ENCODE measurements around the gene ZNF135. TPM values are rescaled to one million over a fixed set of nuclear protein-coding genes. Genes with fewer than 3 reads are reported as not detected.

The ZNF135 gene
- 10 to 100 TPM in 2 of 4 donors, 1 to 10 TPM in 2; 4.6 to 12.4 (median 7.7) TPM for total RNA-seq

DNA sequence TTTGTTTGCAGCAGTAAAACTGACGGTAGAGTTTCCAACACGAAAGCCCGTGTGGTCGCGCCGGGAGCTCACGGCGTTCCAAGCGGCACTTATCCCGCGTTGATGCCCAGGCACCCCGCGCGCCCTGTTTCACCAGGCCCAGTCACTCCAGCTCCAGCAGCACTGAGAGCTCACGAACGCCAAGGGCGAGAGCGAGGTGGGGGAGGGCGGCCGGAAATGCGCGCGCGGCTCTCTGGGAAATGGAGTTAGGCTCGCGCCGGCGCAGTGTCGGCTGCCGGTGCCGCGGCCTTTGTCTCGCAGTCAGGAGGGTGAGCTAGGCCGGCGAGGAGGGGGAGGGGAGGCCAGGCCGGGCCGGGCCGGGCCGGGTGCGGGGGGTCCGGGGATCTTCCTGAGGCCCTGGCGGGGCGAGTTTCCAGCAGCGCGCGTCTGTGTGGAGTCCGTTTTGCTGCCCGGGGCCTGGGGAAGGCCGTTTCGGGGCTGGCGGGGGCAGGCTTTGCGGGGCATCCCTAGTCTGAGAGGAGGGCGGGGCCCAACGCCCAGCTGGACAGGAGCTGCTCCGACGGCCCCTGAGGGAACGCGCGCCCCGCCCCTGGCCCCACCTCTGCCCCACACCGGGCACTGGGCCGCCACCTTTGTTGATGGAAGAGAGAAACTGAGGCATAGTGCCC, at the start of gene ZNF135:
ZNF135 (plus strand) TSS at position 280 of the 668 bp plus-strand sequence. CDS start 721 bp downstream, outside the sequence.
- Histone ChIP-seq H3K9me3 (peaks cover 4% of the 10 kb centered on the region), H3K4me1 (peaks cover 12% of the 10 kb centered on the region), H3K27me3 (peaks cover 3% of the 10 kb centered on the region), H3K4me3 (peak within 1 kb of the TSS; percentile 69), H3K27ac (peak within 1 kb of the TSS; percentile 89), H3K36me3 (peaks cover 14% of the 10 kb centered on the region)
- peak; percentile 87 to 89 for DNase-seq (ENCODE audit: low spot score in 2 of 2)
- peak in 2 of 3 donors; percentile 35 to 59 for TF ChIP-seq POLR2AphosphoS5 (IDR thresholded peaks at IDR 0.05)
- TF ChIP-seq, protein P1, sequence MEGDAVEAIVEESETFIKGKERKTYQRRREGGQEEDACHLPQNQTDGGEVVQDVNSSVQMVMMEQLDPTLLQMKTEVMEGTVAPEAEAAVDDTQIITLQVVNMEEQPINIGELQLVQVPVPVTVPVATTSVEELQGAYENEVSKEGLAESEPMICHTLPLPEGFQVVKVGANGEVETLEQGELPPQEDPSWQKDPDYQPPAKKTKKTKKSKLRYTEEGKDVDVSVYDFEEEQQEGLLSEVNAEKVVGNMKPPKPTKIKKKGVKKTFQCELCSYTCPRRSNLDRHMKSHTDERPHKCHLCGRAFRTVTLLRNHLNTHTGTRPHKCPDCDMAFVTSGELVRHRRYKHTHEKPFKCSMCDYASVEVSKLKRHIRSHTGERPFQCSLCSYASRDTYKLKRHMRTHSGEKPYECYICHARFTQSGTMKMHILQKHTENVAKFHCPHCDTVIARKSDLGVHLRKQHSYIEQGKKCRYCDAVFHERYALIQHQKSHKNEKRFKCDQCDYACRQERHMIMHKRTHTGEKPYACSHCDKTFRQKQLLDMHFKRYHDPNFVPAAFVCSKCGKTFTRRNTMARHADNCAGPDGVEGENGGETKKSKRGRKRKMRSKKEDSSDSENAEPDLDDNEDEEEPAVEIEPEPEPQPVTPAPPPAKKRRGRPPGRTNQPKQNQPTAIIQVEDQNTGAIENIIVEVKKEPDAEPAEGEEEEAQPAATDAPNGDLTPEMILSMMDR (IDR thresholded peaks at IDR 0.05) = no peak
- WGBS = 2% methylated on average over 6 of the region's 62 CpGs

DNA sequence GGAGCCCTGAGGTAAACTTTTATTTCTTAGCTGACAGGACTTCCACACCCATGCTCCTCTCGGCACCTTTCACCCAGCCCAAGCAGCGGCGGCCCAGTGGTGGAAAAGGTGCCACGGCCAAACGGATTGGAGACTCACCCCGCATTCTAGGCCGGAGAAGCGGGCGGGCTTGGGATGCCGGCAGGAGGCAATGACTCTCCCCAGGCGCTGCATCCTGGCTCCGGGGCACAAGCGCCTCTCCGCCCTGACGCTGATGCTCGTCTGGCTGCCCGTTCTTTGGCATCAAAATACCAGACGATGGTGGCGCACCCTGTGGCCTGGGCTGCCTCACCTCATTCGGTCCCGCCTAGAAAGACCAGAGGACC, 49.8 kb upstream of the ZNF135 start:
- peaks cover 30% of the 10 kb centered on the region for H3K36me3 ChIP-seq
- no peak for DNase-seq (ENCODE audit: low spot score in 2 of 2)
- H3K27ac ChIP-seq = peak overlapping the region; percentile 83
- H3K9me3 ChIP-seq = peaks cover 2% of the 10 kb centered on the region
- peaks cover 16% of the 10 kb centered on the region for H3K4me1 ChIP-seq
- 4% methylated on average over 4 of the region's 21 CpGs for WGBS
- H3K4me3 ChIP-seq = peak overlapping the region; percentile 52
- TF ChIP-seq POLR2AphosphoS5 (IDR thresholded peaks at IDR 0.05) (no peak), EP300 (IDR thresholded peaks at IDR 0.05) (no peak), POLR2A (IDR thresholded peaks at IDR 0.05) (no peak)
- TF ChIP-seq, protein P1 (IDR thresholded peaks at IDR 0.05) = no peak
- no peaks in the 10 kb centered on the region for H3K27me3 ChIP-seq

DNA sequence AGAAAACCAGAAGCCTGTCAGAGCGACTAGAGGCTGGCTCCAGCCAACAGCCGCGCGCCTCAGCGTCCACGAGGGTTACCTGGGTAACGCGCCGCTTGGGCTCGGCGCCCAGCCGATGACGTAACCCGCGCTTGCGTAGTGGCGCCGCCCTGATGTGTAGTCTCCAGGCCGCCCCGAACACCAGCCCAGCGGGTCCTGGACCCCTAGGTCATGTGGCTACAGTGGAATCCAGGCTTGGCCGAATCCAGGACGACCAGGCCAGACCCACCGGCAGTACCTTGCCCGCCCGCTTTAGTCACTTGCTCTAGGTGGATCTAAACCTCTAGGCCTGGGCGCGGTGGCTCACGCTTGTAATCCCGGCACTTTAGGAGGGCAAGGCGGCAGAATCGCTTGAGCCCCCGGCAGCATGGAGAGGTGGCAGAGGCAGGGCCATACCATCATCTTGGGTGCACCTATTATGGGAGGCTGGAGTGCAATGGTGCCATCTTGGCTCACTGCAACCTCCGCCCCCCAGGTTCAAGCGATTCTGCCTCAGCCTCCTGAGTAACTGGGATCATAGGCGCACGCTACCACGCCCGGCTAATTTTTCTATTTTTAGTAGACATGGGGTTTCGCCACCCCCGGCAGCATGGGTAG, 49.3 kb upstream of the ZNF135 start:
- peak in 1 of 2 donors; percentile 76 for DNase-seq (ENCODE audit: low spot score in 2 of 2)
- Histone ChIP-seq H3K4me1 (peaks cover 16% of the 10 kb centered on the region), H3K27ac (peak overlapping the region; percentile 83), H3K4me3 (peak overlapping the region; percentile 52), H3K36me3 (peaks cover 25% of the 10 kb centered on the region), H3K27me3 (no peaks in the 10 kb centered on the region), H3K9me3 (no peaks in the 10 kb centered on the region)
- WGBS = 17% methylated on average over 14 of the region's 41 CpGs
- no peak for TF ChIP-seq POLR2A (IDR thresholded peaks at IDR 0.05)
- TF ChIP-seq EP300 (IDR thresholded peaks at IDR 0.05) = no peak
- peak in 1 of 3 donors; percentile 19 for TF ChIP-seq POLR2AphosphoS5 (IDR thresholded peaks at IDR 0.05)
- TF ChIP-seq, protein P1 (IDR thresholded peaks at IDR 0.05) = no peak

DNA sequence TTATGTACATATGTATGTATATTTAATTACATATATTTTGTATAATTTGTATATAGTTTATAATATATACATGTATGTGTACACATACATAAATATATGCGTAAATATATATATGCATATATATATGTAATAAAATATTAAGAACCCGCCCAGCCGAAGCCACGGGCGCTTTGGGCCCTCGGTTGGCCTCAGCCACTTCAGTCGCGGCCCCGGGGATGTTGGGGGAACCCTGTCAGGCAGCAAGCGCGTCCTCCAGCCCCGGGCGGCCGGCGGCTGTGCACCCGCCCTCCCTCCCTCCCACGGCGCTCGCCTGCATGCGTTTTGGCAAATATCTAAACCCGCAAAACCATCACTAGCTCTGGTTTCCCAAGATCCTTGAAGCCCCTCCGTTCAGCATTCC, 48.6 kb upstream of the ZNF135 start:
- no peaks in the 10 kb centered on the region for H3K9me3 ChIP-seq
- no peak for DNase-seq (ENCODE audit: low spot score in 2 of 2)
- TF ChIP-seq POLR2AphosphoS5 (IDR thresholded peaks at IDR 0.05) = no peak
- no peak for TF ChIP-seq POLR2A (IDR thresholded peaks at IDR 0.05)
- no peak for TF ChIP-seq EP300 (IDR thresholded peaks at IDR 0.05)
- TF ChIP-seq, protein P1 (IDR thresholded peaks at IDR 0.05) = no peak
- no peaks in the 10 kb centered on the region for H3K27me3 ChIP-seq
- peaks cover 16% of the 10 kb centered on the region for H3K4me1 ChIP-seq
- peak overlapping the region; percentile 52 for H3K4me3 ChIP-seq
- 74% methylated on average over 22 of the region's 22 CpGs for WGBS
- H3K27ac ChIP-seq = no peak overlapping the region
- H3K36me3 ChIP-seq = peaks cover 23% of the 10 kb centered on the region

DNA sequence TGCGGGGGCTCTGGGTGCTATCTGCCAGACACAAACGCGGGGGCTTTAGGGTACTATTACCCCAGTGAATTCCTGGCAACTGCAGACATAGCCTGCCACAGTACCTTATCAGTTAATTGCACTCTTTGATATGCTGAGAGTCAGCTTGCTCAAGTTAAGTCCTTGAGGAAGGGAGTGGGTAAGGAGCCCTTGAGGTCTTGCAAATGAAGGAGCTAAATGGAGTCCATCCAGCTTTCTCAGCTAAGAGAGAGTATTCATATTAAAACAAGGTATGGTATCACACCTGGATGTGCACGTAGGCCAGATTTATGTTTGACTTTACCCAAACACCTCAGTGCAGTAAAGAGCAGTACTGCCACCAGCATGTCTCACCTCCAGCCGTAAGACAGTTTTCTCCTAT, 44.9 kb upstream of the ZNF135 start:
- no peaks in the 10 kb centered on the region for H3K36me3 ChIP-seq
- no peaks in the 10 kb centered on the region for H3K27me3 ChIP-seq
- no peak for DNase-seq (ENCODE audit: low spot score in 2 of 2)
- no peaks in the 10 kb centered on the region for H3K9me3 ChIP-seq
- 46% methylated on average over 5 of the region's 5 CpGs for WGBS
- TF ChIP-seq, protein P1 (IDR thresholded peaks at IDR 0.05) = no peak
- TF ChIP-seq POLR2A (IDR thresholded peaks at IDR 0.05) (no peak), EP300 (IDR thresholded peaks at IDR 0.05) (no peak), POLR2AphosphoS5 (IDR thresholded peaks at IDR 0.05) (no peak)
- H3K4me3 ChIP-seq = no peak overlapping the region
- H3K27ac ChIP-seq = no peak overlapping the region
- peaks cover 8% of the 10 kb centered on the region for H3K4me1 ChIP-seq
